Suprapubic skin (tissue), 4 donors: ENCODE measurements around the gene TRAPPC10. TPM values are rescaled to one million over a fixed set of nuclear protein-coding genes. Genes with fewer than 3 reads are reported as not detected.
"Not testable (repeated sequence)": the region's sequence is repeated elsewhere in the genome, so short reads cannot be mapped to it uniquely, and the experiment has no call there.

Experiments used
- DNase-seq, 2 donors: peaks; one replicate each; pipeline ENCODE4 v3.0.0-alpha.2; 2019; ENCODE audit warnings: low spot score in 2 of 2
- H3K27ac ChIP-seq: fragments of 200-600 bp; sonication (generic); one replicate; pipeline ENCODE4 v1.5.1; 2019
- H3K27me3 ChIP-seq: fragments of 200-600 bp; sonication (generic); one replicate; pipeline ENCODE4 v1.5.1; 2019
- H3K36me3 ChIP-seq: fragments of 200-600 bp; sonication (generic); one replicate; pipeline ENCODE4 v1.5.1; 2019
- H3K4me1 ChIP-seq: fragments of 200-600 bp; sonication (generic); one replicate; pipeline ENCODE4 v1.5.1; 2019
- H3K4me3 ChIP-seq: fragments of 200-600 bp; sonication (generic); one replicate; pipeline ENCODE4 v1.5.1; 2019; ENCODE audit warnings: mild to moderate bottlenecking
- H3K9me3 ChIP-seq: fragments of 200-600 bp; sonication (generic); one replicate; pipeline ENCODE4 v1.5.1; 2019
- EP300 ChIP-seq: sonication (generic); formaldehyde crosslinking; IDR thresholded peaks from one replicate; pipeline ENCODE4 v1.6.1; 2017; ENCODE audit warnings: antibody characterized with exemption
- POLR2A ChIP-seq, 2 donors: fragments of 450-650 bp; IDR thresholded peaks; one replicate each; pipeline ENCODE4 v1.6.1; 2017; ENCODE audit warnings: antibody characterized with exemption in 2 of 2, mild to moderate bottlenecking in 2 of 2, moderate library complexity in 2 of 2
- POLR2AphosphoS5 ChIP-seq, 3 donors: sonication (generic); formaldehyde crosslinking; IDR thresholded peaks; one replicate each; pipeline ENCODE4 v1.6.1; 2017; ENCODE audit warnings: antibody characterized with exemption in 3 of 3
- WGBS: methylation state at CpG from one replicate; pipeline ENCODE4 v1.1.5; 2018; 5-methylcytosine and 5-hydroxymethylcytosine counted together
- total RNA-seq, 4 donors: library from RNA; depleted of rRNA; stranded (reverse); fragments of >200 nt; gene quantifications; one replicate each; pipeline ENCODE4 v1.1.0, GENCODE V29; 2016
- TF ChIP-seq, protein P1 (sequence below), 2 donors: fragments of 200-600 bp in 1 of 2; fragments of 450-650 bp in 1 of 2; sonication (generic) in 1 of 2; IDR thresholded peaks; one replicate each; pipeline ENCODE4 v1.5.1; 2016 to 2019; ENCODE audit warnings: antibody characterized with exemption in 2 of 2, mild to moderate bottlenecking in 1 of 2, moderate library complexity in 1 of 2

TRAPPC10 gene
- total RNA-seq, 4 donors from 2014 or later: 31.0 to 51.8 (median 43.0) TPM

DNA sequence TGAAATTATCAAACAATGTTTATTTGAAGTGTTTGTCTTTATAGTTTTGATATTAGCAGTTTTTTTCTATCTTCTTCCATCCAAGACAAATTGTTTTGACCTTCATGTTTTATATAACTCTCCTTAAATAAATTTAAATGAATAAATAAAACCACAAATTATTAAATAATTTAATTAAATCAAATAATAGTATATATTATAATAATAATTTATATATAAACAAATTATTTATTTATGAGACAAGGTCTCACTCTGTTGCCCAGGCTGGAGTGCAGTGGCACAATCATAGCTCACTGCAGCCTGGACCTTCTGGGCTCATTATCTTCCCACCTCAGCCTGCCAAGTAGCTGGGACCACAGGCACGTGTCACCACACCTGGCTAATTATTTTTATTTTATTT, 82.7 kb downstream of the TRAPPC10 start:
- Histone ChIP-seq H3K9me3 (no peaks in the 10 kb centered on the region), H3K4me3 (no peak overlapping the region), H3K27ac (no peak overlapping the region), H3K27me3 (no peaks in the 10 kb centered on the region), H3K4me1 (no peaks in the 10 kb centered on the region), H3K36me3 (peaks cover 51% of the 10 kb centered on the region)
- DNase-seq: no peak
- WGBS: 80% methylated on average over 1 of the region's 1 CpG
- TF ChIP-seq POLR2AphosphoS5 (IDR thresholded peaks at IDR 0.05): no peak
- TF ChIP-seq, protein P1, sequence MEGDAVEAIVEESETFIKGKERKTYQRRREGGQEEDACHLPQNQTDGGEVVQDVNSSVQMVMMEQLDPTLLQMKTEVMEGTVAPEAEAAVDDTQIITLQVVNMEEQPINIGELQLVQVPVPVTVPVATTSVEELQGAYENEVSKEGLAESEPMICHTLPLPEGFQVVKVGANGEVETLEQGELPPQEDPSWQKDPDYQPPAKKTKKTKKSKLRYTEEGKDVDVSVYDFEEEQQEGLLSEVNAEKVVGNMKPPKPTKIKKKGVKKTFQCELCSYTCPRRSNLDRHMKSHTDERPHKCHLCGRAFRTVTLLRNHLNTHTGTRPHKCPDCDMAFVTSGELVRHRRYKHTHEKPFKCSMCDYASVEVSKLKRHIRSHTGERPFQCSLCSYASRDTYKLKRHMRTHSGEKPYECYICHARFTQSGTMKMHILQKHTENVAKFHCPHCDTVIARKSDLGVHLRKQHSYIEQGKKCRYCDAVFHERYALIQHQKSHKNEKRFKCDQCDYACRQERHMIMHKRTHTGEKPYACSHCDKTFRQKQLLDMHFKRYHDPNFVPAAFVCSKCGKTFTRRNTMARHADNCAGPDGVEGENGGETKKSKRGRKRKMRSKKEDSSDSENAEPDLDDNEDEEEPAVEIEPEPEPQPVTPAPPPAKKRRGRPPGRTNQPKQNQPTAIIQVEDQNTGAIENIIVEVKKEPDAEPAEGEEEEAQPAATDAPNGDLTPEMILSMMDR (IDR thresholded peaks at IDR 0.05): no peak
- no peak for TF ChIP-seq POLR2A (IDR thresholded peaks at IDR 0.05)
- no peak for TF ChIP-seq EP300

DNA sequence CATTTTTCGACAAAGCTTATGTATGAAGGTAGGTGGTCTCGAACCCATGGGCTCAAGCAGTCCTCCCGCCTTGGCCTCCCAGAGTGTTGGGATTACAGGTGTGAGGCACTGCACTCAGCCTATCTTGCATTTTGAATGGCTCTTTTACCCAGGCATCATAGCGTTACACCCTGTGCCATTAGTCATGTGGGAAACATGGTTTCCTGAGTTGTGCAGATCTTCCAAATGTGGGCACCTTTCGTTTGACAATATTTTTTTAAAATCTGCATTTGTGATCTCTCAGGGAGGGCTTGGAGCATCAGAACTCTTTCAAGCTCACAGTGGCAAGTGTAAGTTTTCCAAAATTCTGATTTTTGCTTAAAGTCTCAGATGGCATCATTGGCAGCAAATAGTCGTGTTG, 86.4 kb downstream of the TRAPPC10 start:
- WGBS: no CpG with 5 or more reads among the region's 6 CpGs
- H3K27ac ChIP-seq, H3K4me3 ChIP-seq, DNase-seq, H3K4me1 ChIP-seq, H3K27me3 ChIP-seq, H3K9me3 ChIP-seq: not testable (repeated sequence)
- H3K36me3 ChIP-seq: peaks cover 16% of the 10 kb centered on the region

DNA sequence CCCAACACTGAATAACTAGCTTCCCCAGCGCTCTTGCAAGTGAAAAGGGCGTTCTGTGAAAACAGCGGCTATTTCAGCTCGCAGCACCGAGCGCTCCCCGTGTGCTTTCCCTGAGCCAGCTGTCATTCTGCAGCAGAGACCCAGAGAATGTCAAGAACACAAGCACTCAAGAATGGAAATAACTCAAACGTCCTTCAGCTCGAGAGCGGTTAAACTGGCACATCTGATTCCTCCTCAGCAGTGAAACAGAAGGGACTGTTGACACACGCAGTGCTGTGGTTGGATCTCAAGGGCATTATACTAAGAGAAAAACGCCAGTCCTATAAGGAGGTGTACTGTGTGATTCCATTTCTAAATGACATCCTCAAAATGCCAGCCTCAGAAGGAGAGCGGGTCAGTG, 86.9 kb downstream of the TRAPPC10 start:
- H3K4me3 ChIP-seq, DNase-seq, H3K27ac ChIP-seq, H3K9me3 ChIP-seq, H3K4me1 ChIP-seq, H3K27me3 ChIP-seq: not testable (repeated sequence)
- WGBS: no CpG with 5 or more reads among the region's 13 CpGs
- peaks cover 11% of the 10 kb centered on the region for H3K36me3 ChIP-seq

DNA sequence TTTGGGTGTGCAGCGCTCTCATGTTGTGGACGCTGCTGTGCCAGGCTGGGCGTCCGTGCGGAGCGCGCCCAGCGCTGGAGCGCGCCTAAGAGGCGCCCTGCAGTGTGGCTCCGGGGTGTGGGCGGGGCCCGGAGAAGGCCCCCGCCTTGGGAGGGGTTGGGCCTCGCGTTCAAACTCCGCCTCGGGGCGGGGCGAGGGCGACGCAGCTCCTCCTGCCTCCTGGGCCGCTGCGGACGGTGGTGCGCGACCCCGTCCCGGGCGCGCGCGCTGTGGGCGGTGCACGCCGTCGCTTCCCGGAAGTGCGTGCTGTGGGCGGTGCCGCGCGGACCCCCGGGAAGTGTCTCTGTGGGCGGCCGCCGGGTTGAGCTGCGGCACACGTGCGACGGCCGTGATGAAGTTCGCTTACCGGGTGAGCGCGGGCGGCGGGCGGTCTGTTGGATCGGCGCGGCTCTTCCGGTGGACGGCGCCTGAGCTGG, 95.0 kb downstream of the TRAPPC10 start, which contains the start of gene PWP2:
PWP2 (plus strand) TSS at position 374 of the 476 bp plus-strand sequence; CDS start at position 392, 18 bp downstream.
- H3K9me3 ChIP-seq, H3K36me3 ChIP-seq, H3K27ac ChIP-seq, H3K4me1 ChIP-seq, H3K27me3 ChIP-seq: not testable (repeated sequence)
- no CpG with 5 or more reads among the region's 66 CpGs for WGBS
- peak within 1 kb of the TSS; percentile 42 for H3K4me3 ChIP-seq
- DNase-seq: peak in 1 of 2 donors; percentile 59

DNA sequence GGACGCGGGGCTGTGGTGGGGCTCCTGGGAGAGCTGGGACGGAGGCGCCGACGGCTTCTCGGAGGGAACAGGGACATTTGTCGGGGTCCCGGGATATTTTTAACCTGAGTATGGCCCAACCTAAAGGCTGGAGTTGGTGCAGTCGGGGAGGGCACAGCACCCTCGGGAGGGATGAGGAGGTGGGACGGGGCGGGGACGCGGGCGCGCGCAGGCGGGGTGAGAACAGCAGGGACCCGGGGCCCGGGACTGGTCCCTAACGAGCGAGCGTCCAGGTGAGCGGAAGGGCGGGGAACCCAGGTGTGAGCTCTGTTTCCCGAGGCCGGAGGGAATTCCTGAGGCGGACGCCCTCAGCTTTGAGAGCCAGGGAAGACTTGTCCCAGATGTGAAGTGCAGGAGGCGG, 95.5 kb downstream of the TRAPPC10 start:
- H3K27me3 ChIP-seq, H3K4me1 ChIP-seq, H3K36me3 ChIP-seq, H3K27ac ChIP-seq, H3K9me3 ChIP-seq, DNase-seq: not testable (repeated sequence)
- no CpG with 5 or more reads among the region's 31 CpGs for WGBS
- H3K4me3 ChIP-seq: peak overlapping the region; percentile 42

DNA sequence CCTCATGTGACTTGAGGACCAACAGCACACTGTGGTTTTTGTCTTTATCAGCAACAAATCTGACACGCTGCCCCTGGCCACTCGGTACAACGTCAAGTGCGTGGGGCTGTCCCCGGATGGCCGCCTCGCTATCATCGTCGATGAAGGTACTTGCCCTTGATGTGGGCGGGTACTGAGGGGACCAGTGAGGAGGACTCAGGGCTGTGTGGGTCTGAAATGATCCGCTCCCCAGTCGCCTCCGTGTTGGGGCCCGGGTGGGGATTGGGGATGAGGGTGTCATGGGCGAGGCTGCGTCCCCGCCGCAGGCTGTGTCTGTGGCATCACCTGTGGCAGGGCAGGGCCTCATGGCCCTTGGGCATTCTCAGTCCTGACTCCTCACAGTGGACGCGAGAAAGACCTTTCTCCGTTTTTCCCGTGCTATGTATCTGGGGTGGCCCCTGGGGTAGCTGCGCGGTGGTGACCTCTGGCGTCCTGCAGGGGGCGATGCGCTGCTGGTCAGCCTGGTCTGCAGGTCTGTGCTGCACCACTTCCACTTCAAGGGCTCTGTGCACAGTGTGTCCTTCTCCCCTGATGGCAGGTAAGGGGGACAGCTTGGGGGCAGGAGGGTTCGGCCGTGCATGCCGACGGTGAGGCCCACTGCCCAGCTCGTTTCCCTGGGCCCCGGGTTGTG, 101.7 kb downstream of the TRAPPC10 start:
- H3K9me3 ChIP-seq, H3K36me3 ChIP-seq, H3K4me3 ChIP-seq, H3K27me3 ChIP-seq, H3K4me1 ChIP-seq, DNase-seq, H3K27ac ChIP-seq: not testable (repeated sequence)
- WGBS: no CpG with 5 or more reads among the region's 33 CpGs

DNA sequence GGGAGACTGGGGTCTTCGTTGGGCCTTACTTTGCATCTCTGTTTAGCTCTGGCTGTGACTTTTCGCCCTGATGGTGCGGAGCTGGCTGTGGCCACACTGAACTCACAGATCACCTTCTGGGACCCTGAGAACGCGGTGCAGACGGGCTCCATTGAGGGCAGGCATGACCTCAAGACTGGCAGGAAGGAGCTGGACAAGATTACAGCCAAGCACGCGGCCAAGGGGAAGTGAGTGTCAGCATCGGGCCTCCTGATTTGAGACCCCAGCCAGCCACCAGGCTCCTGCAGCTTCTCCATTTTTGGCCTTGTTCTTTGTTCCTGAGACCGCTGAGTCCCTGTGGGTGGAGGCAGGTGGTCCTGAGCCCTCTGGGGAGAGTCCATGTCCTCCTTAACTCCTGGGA, 110.0 kb downstream of the TRAPPC10 start:
- no CpG with 5 or more reads among the region's 10 CpGs for whole genome bisulfite sequencing

DNA sequence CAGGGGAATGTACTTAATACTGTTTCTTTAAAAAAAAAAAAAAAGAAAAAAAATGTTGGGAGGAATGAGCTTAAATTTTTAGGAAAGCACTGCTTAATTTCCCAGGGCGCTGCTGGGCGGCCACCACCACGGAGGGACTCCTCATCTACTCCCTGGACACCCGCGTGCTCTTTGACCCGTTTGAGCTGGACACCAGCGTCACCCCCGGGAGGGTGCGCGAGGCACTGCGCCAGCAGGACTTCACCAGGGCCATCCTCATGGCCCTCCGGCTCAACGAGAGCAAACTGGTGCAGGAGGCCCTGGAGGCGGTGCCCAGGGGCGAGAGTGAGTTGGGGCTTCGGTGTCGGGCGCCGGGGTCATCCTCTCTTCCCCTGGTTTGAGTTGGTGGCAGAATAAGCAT, 115.7 kb downstream of the TRAPPC10 start:
- H3K27ac ChIP-seq, H3K36me3 ChIP-seq, DNase-seq, H3K9me3 ChIP-seq, H3K4me3 ChIP-seq, H3K4me1 ChIP-seq, H3K27me3 ChIP-seq: not testable (repeated sequence)
- no CpG with 5 or more reads among the region's 19 CpGs for WGBS

More for the DNA sequence above, 110.0 kb downstream of the TRAPPC10 start:
- DNase-seq, H3K4me3 ChIP-seq, H3K4me1 ChIP-seq, H3K27ac ChIP-seq, H3K36me3 ChIP-seq, H3K27me3 ChIP-seq, H3K9me3 ChIP-seq: not testable (repeated sequence)

DNA sequence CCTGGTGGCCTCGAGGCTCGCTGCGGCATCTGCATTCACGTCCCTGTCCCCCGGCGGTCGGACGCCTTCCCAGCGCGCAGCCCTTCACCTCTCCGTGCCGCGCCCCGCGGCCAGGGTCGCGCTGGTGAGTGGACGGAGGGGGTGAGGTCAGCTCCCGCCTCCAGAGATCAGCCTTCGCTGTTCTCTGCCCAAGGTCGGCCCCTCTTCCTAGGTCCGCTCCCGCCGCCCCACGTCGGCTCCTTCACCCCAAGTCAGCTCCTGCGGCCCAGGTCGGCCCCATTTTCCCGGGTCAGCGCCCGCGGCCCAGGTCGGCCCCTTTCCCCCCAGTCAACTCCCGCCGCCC, 121.6 kb downstream of the TRAPPC10 start:
- not testable (repeated sequence) for H3K4me1 ChIP-seq, H3K27me3 ChIP-seq, DNase-seq, H3K9me3 ChIP-seq, H3K36me3 ChIP-seq, H3K4me3 ChIP-seq, H3K27ac ChIP-seq
- no CpG with 5 or more reads among the region's 35 CpGs for WGBS

DNA sequence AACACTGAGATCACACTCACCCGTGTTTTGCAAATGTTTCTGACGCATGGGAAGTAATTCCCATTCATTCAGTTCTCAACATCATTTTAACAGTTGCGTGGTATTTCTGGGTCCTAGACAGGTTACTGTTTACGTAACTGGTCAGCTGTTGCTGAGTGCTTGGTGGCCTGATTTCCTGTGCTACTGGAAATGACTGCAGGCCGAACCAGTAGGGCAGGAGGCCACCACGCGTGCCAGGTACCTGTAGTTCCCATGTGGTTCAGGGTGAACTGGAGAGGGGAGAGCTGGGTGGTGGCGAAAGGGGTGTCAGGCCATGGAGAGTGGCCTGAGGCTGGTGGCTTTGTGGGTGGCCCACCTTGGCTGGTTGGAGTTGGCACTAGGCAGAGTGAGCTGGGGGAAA, 122.6 kb downstream of the TRAPPC10 start:
- H3K4me3 ChIP-seq, DNase-seq, H3K36me3 ChIP-seq, H3K9me3 ChIP-seq, H3K27me3 ChIP-seq, H3K27ac ChIP-seq, H3K4me1 ChIP-seq: not testable (repeated sequence)
- WGBS: no CpG with 5 or more reads among the region's 8 CpGs

DNA sequence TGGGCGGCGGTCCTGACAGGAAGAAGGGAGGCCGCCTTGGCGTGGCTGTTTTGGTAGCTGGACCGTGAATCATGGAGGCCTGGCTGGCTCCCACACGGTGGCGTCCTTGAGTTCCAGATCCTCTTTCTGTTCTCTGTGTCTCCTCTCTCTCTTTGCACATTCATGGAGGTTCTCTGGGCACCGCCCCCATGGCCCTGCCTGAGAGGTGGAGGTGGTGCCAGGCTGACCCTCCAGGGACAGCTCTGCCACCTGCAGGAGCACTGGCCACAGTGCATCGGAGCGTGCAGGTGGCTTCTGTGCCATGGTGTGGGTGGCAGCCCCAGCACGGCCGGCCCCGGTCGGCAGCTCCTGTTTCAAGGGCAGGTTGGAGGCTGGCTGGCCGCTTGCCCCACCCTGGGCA, 125.9 kb downstream of the TRAPPC10 start:
- H3K27me3 ChIP-seq, H3K4me1 ChIP-seq, H3K9me3 ChIP-seq, H3K4me3 ChIP-seq, DNase-seq, H3K27ac ChIP-seq, H3K36me3 ChIP-seq: not testable (repeated sequence)
- no CpG with 5 or more reads among the region's 15 CpGs for WGBS

DNA sequence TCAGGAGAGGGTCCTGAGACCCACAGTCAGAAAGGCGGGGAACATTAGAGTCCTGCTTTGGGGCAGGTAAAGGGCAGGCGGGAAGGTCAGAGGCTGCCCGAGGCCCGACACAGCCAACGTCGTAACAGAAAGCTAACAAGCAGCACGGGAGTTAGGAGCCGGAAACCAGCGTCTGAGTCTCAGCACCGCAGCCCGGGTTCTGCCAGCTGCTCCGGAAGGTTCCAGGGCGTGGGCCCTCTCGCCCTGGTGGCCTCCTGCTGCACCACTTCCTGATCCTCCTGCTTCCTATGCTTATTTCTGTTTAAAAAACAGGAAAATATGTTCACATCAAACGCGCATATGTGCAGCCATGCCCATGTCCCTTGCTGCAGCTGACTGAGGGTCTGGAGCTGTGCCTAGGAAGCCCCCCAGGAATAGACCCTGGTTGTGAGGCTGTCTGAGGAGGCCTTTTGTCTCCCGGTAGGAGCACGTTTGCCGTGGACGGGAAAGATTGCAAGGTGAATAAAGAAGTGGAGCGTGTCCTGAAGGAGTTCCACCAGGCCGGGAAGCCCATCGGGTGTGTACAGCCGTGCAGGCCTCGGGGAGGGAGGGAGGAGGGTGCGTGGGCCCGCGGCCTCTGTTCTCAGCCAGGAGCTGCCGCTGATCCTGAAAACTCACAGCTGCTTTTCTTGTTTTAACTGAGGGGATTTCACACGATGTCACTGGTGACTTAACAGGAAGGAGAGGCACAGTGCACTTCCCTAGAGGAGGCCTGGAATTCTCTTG, 127.9 kb downstream of the TRAPPC10 start:
- not testable (repeated sequence) for H3K36me3 ChIP-seq, H3K27me3 ChIP-seq, H3K9me3 ChIP-seq, H3K27ac ChIP-seq, H3K4me1 ChIP-seq, H3K4me3 ChIP-seq
- no CpG with 5 or more reads among the region's 30 CpGs for WGBS
- peak in 1 of 2 donors; percentile 5 for DNase-seq

DNA sequence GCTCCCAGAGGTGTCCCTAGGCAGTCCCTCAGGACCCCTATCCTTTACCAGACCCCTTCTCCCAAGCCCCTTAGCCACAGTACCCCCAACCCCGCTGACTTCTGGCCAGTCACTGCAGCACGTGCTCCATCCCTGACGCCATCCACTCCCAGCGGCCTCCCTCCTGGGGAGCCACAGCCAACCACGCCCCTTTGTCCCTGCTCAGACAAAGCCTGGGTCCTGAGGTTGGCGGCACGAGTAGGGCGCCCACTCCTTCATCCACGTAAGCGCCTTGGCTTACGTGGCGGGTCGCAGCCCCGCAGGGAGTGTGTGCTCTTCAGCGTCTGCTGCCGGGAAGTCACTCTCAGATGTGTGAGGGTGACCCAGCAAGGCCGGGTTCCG, 128.4 kb downstream of the TRAPPC10 start:
- no CpG with 5 or more reads among the region's 18 CpGs for WGBS
- DNase-seq, H3K4me3 ChIP-seq, H3K4me1 ChIP-seq, H3K36me3 ChIP-seq, H3K9me3 ChIP-seq, H3K27ac ChIP-seq, H3K27me3 ChIP-seq: not testable (repeated sequence)
